DMS 273 treated with DMSO at 0.1 percent for 48 hours (cell line): Measurements from ENCODE around the gene ATXN10.
"Not testable (repeated sequence)": the region's sequence is repeated elsewhere in the genome, so short reads cannot be mapped to it uniquely, and the experiment has no call there.

Source experiments
- DNase-seq: peaks from one replicate; lab custom pipeline; 2025; lab: John Stamatoyannopoulos, UW

The ATXN10 gene

DNA sequence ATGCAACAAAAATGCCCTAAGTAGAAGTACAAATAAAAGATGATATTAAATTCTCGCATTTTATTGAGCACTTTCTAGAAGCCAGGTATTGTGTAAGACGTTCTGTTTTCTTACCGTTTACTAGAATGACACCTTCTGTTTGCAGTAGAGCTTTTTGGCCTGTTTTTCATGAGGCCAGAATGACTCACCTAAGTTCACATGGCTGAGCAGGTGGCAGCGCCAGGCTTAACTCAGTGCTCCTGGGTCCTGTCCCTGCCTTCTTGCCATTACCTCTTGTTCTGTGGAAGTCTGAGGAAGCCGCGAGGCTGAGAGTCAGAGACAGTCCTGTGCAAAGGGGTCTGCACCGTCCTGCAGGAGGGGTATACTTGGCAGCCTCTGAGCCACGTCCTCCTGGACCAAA is 113.8 kb downstream of the ATXN10 start:
- no peak for DNase-seq

GRCh38 chr22:45786726-45787125 is 115.1 kb downstream of the ATXN10 start:
- no peak for DNase-seq

DNA sequence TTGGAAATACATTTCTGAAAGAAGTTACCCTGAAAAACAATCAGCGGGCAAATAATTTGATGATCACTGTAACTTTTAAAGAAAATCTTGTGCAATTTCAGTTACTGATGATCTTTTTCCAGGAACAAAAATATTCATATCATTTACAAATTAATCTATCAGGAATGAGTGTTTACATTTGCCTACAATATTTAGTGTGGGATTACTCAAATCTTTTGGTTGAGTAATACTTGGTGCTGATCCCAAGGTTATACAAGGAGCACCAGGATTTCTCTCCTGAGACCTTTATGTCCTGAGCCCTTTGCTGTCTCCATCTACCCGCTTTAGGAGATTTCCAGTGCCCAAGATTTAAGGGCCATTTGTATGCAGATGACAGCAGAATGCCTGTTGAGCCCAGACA is 116.1 kb downstream of the ATXN10 start:
- DNase-seq: no peak

GRCh38 chr22:45788522-45788921 is 116.9 kb downstream of the ATXN10 start:
- no peak for DNase-seq

DNA sequence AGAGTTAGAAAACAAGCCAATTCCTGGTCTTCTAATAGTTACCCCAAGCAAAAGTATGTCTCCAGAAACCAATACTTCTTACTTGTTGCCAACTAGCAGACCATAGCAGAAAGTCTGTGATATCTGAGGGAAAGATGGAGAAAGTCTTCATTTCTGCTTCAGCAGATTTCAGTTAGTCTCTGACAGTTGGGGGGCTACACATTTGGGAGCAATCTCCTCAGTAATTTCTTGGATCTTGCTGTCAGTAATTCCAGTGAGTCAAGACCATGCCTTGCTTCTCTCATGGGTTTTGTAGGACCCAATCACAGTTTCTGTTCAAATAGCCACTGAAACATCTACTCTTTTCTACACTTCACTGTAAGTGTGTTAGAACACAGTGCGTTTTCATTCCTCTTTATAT is 118.8 kb downstream of the ATXN10 start:
- no peak for DNase-seq

DNA sequence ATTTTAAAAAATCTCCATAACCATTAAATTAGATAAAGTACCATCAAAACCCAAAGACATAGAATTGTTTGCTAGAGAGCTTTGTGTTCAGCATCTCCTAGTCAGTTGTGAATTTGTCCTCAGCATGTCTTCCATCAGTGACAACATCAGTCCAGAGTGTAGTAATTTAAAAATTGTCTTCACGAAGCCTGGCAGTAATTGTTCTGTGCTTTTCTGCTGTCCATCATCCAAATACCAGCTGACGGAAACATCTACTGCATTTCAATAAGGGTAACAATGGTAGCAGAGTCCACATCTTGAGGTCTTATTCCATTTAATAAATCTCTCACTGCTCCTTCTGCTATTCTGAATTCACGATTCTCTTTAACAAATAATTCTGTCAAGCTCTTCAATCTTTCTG is 121.5 kb downstream of the ATXN10 start:
- DNase-seq: no peak

- DNase-seq: no peak
These were observed 122.3 kb downstream of the ATXN10 start for GRCh38 chr22:45793892-45794291.

GRCh38 chr22:45796009-45796408 is 124.4 kb downstream of the ATXN10 start:
- DNase-seq: not testable (repeated sequence)

DNA sequence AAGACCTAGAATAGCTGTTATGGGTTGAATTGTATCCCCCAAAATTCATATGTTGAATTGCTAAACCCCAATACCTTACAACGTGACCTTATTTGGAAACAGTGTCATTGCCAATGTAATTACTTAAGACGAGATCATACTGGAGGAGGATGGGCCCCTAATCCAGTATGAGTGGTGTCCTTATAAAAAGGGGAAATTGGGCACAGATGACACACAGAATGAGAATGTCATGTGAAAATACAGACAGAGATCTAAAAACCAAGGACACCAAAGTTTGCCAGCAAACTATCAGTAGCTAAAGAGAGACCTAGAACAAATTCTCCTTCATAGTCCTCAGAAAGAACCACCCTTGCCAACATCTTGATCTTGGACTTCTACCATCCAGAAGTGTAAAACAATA is 127.7 kb downstream of the ATXN10 start:
- no peak for DNase-seq

- no peak for DNase-seq
These were observed 130.4 kb downstream of the ATXN10 start for GRCh38 chr22:45802054-45802453.

DNA sequence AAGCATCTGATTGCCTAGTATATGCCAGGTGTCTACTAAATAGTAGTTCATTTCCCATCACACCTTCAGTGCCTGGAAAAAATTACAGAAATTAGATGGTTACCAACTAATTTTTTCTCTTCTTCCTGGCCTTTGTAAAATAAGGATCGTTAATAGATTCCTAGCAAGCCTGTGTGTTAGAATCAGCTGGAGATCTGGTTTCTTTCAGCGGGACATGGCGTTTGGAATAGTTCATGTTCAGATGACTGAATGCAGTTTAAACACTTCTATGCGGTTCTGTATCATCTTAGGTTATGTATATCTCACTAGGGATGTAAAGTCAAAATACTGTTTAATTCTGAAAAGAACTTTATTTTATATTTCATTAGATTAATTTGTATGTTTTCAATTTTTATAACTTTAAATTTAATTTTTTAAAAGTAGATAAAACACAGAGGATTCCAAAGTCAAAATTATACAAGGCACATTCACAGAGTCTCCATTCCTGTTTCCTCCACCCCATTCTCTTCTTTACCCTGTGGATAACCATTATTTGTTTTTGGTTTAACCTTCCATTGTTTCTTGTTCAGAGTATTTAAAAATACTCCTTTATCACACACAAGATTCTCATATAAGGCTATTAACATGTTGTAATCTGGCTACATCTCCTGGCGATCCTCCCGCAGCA is 132.8 kb downstream of the ATXN10 start:
- DNase-seq: no peak

GRCh38 chr22:45804986-45805325 is 133.3 kb downstream of the ATXN10 start:
- no peak for DNase-seq

DNA sequence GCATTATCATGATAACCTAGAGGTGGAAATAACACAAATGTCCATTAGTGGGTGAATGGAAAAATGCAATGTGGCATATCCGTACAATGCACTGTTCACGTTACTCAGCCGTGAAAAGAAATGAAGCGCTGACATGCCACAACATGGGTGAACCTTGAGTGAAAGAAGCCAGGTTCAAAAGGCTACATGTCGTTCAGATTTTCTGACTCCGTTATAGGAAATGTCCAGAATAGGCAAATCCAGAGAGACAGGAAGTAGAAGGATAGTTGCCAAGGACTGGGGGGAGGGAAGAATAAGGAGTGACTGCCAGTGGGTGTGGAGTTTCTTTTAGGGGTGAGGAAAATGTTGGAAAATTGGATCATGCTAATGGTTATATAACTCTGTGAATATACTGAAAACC is 133.8 kb downstream of the ATXN10 start:
- no peak for DNase-seq

DNA sequence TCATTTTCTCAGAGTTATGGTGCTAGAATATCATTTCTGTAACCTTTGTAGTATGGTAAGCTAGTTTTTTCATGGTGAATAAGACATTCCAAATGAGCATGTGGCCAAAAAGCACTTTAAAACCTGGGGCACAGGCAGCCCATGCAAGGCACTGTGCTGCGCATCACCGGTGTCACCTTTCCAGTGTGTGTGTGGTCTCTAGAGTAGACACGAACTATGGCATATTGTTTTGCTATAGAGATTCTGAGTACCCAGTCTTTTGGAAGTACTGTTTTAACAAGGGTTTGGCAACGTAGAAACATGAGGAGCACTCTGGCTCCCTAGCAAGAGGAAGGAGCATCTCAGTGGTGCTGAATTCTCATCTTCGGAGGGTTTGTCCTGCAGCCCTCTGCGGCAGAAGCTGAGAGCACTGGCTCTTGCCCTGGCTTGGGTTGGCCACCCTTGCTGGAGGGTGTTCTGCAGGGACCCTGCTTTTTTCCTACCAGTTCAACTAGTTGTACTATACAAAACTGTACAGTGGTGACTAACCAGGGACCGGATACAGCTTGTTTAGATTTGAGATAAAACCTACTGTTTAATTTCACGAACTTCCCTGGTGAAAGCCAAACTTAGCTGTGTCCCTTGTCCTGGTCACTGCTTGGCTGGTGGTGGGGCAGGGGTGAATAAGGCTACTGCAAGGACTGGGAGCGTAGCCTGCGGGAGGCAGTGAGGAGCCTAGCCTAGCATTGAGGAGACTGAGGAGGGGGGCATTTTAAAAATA is 135.7 kb downstream of the ATXN10 start:
- DNase-seq: no peak

- DNase-seq: no peak
These were observed 141.3 kb downstream of the ATXN10 start for GRCh38 chr22:45812910-45813309.

DNA sequence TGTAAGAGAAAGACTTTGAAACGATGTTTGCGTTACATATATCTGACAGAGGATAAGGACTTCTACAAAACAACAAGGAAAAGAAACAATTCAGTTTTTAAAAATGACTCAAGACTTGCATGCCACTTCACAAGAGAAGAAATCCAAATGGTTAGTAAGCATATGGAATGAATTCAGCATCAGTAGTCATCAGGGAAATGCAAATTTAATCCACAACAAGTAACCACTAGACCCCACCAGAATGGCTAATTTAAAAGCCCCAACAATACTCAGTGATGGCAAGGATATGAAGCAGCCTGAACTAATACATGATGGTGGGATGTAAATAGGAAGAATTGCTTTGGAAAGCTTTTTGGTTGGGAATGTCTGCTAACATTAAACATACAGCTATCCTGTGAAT is 142.6 kb downstream of the ATXN10 start:
- DNase-seq: no peak

GRCh38 chr22:45816776-45817175 is 145.1 kb downstream of the ATXN10 start:
- DNase-seq: no peak

- DNase-seq: no peak
These were observed 146.2 kb downstream of the ATXN10 start for GRCh38 chr22:45817745-45818423.

DNA sequence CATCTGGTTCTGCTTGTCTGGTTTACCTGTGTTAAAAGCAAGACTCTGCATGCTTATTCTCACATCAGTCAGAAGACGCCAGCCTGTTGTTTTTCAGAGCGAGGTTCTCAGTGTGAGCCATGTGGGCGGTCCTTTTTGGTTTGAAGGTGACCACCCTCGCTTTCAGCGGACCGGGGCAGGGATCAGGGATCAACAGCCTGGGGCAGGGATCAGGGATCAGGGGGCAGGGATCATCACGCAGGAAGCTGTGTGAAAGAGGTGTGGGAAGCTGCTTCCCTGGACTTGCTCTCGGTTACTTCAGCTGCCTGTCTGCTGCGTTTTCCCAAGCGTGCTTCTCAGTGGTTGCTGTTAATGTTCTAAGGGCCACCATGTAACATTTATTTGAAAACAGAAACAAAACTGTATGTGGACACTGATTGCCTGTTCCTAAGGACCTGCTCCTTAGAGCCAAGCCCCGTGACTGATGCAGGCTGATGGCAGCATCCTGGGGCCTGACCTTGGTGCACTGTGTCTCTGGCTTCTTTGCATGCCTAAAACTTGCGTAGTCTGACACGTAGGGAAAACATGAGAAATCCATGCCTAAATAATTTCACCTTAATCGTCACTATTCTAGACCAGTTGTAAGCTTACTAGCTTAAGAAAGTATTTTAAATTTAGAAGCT is 146.9 kb downstream of the ATXN10 start:
- DNase-seq: no peak

GRCh38 chr22:45819305-45819704 is 147.7 kb downstream of the ATXN10 start:
- DNase-seq: no peak

DNA sequence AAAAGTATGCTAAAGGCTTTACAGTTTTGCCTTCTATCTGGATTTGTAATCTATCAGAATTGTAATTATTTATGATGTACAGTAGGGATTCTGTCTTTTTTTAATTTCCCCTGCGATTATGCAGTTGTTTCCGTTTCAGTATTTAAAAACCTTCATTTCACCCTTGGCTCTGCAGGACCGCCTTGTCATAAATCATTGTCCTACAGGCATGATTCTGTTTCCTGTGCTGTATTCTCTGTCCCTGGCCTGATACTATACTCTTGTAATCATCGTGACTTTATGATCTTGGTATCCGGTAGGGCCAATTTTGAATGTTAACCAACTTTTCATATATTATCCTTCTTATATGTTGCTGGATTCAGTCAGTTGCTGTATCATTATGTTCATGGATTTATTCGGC is 151.7 kb downstream of the ATXN10 start:
- DNase-seq: no peak

DNA sequence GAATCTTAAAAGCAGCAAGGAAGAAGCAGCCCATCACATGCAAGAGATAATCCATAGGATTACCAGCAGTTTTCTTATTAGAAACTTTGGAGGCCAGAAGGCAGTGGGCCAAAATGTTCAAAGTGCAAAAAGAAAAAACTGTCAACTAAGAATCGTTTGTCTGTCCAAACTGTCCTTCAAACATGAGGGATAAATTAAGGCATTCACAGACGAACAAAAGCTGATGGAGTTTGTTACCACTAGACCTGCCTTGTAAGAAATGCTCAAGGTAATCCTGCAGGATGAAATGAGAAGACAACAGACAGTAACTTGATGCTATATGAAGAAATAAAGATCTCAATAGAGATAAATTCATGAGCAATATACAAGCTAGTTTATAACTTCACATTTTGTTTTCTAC is 154.9 kb downstream of the ATXN10 start:
- DNase-seq: no peak

DNA sequence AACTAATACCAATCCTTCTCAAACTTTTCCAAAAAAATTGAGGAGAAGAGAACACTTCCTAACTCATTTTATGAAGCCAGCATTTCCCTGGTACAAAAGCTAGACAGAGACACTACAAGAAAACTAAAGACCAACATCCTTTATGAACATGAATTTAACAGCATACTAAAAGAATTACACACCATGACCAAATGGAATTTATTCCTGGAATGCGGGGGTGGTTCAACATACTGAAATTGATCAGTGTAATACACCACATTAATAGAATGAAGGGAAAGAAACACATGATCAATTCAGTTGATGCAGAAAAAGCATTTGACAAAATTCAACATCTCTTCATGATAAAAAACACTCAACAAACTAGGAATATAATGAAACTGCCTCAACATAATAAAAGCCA is 157.2 kb downstream of the ATXN10 start:
- no peak for DNase-seq
